Measurements from ENCODE around the gene SNRNP35.

DNA sequence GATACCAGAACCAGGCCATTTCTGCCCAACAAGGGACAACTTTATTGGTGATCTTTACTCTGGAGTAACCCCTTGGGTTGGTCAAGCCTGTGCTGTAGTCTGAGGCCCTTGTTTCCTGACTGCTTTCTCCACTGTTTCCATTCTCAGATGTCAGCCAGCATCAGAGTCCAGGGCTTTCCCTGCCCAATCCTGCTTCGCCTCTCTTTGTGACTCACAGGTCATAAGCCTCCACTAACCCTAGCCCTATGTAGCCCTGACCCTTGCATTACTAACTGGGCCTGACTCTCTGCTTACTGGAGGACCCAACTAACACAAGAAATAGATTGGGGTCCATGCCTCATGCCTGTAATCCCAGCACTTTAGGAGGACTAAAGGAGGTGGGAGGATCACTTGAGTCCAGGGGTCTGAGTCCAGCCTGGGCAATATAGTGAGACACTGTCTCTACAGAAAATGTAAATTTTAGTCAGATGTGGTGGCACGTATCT, 8.6 kb upstream of the SNRNP35 start:
- TF ChIP-seq CTCF (IDR thresholded peaks at IDR 0.05) = no peak
- no peak for TF ChIP-seq POLR2A (IDR thresholded peaks at IDR 0.05)
- no peak for TF ChIP-seq POLR2AphosphoS5 (IDR thresholded peaks at IDR 0.05)
